WTC11 (cell line): ENCODE results near the gene KARS1.

Source experiments
- JUN ChIP-seq: sonication (generic); formaldehyde crosslinking; IDR thresholded peaks from 2 replicates; pipeline ENCODE4 v1.8.0; 2023; ENCODE audit warnings: mild to moderate bottlenecking, missing genetic modification reagents
- MXD4 ChIP-seq: fragments of 250-450 bp; sonication (Bioruptor Pico); IDR thresholded peaks from 2 replicates; pipeline ENCODE4 v1.8.0; 2021; ENCODE audit warnings: mild to moderate bottlenecking, moderate library complexity, borderline replicate concordance
- TCF7 ChIP-seq: sonication (generic); formaldehyde crosslinking; IDR thresholded peaks from 2 replicates; pipeline ENCODE4 v1.8.0; 2022; ENCODE audit warnings: mild to moderate bottlenecking, low read depth, missing genetic modification reagents, moderate library complexity
- TF ChIP-seq, protein P1 (sequence below): sonication (generic); formaldehyde crosslinking; IDR thresholded peaks from 2 replicates; pipeline ENCODE4 v1.8.1; 2023; ENCODE audit warnings: mild to moderate bottlenecking, moderate library complexity, missing genetic modification reagents
- TF ChIP-seq, protein P2 (sequence below): fragments of 200-600 bp; IDR thresholded peaks from 2 replicates; pipeline ENCODE4 v1.8.0; 2022; ENCODE audit warnings: antibody characterized with exemption
- TF ChIP-seq, protein P3 (sequence below): sonication (generic); formaldehyde crosslinking; conservative IDR thresholded peaks from 2 replicates; pipeline ENCODE4 v1.8.1; 2023; ENCODE audit warnings: mild to moderate bottlenecking, low read depth, missing genetic modification reagents, moderate library complexity
- TF ChIP-seq, protein P4 (sequence below): sonication (generic); formaldehyde crosslinking; IDR thresholded peaks from 2 replicates; pipeline ENCODE4 v1.8.1; 2023; ENCODE audit warnings: mild to moderate bottlenecking, missing genetic modification reagents, borderline replicate concordance
- TF ChIP-seq, protein P5 (sequence below): sonication (generic); formaldehyde crosslinking; IDR thresholded peaks from 2 replicates; pipeline ENCODE4 v1.8.1; 2022; ENCODE audit warnings: low read depth, missing genetic modification reagents, borderline replicate concordance

DNA sequence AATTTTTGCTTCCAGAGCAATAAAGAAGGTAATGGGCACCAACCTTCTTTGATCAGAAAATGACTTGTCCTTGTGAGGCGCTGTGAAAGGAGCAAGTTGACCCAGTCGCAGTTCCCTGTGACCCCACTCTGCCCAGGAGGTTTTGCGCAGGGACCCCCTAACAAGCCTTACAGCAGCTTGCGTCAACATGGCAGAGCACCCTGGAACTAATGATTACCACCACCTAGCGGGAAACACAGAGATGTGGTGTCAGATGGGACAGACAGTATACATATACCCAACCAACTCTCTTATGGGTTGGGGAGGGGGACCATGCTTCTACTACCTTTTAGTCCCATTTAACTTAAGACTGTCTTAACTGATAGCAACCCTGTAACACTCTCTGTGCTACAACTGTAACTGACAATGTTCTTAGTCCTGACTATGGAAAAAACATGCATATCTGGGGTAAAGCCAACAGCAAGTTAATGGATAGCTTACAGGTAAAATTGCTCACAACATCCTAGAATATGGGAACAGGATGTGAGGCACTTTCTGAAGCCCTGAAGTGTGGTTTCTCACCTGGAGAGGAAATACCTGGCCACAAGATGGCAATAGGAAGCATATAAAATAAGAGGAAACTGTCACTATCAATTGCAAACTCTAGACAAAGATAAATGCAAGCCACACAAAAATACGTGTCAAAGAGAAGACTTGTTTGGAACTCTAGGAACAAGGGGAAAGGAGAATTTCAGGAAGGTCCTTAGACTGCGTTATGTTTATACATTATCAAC, 3.0 kb downstream of the KARS1 start:
- TF ChIP-seq JUN (CRISPR knock-in tag): no peak
- TF ChIP-seq, protein P1, sequence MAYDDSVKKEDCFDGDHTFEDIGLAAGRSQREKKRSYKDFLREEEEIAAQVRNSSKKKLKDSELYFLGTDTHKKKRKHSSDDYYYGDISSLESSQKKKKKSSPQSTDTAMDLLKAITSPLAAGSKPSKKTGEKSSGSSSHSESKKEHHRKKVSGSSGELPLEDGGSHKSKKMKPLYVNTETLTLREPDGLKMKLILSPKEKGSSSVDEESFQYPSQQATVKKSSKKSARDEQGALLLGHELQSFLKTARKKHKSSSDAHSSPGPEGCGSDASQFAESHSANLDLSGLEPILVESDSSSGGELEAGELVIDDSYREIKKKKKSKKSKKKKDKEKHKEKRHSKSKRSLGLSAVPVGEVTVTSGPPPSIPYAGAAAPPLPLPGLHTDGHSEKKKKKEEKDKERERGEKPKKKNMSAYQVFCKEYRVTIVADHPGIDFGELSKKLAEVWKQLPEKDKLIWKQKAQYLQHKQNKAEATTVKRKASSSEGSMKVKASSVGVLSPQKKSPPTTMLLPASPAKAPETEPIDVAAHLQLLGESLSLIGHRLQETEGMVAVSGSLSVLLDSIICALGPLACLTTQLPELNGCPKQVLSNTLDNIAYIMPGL (CRISPR knock-in tag): no peak
- TF ChIP-seq, protein P2, sequence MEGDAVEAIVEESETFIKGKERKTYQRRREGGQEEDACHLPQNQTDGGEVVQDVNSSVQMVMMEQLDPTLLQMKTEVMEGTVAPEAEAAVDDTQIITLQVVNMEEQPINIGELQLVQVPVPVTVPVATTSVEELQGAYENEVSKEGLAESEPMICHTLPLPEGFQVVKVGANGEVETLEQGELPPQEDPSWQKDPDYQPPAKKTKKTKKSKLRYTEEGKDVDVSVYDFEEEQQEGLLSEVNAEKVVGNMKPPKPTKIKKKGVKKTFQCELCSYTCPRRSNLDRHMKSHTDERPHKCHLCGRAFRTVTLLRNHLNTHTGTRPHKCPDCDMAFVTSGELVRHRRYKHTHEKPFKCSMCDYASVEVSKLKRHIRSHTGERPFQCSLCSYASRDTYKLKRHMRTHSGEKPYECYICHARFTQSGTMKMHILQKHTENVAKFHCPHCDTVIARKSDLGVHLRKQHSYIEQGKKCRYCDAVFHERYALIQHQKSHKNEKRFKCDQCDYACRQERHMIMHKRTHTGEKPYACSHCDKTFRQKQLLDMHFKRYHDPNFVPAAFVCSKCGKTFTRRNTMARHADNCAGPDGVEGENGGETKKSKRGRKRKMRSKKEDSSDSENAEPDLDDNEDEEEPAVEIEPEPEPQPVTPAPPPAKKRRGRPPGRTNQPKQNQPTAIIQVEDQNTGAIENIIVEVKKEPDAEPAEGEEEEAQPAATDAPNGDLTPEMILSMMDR: no peak
- TF ChIP-seq, protein P3, sequence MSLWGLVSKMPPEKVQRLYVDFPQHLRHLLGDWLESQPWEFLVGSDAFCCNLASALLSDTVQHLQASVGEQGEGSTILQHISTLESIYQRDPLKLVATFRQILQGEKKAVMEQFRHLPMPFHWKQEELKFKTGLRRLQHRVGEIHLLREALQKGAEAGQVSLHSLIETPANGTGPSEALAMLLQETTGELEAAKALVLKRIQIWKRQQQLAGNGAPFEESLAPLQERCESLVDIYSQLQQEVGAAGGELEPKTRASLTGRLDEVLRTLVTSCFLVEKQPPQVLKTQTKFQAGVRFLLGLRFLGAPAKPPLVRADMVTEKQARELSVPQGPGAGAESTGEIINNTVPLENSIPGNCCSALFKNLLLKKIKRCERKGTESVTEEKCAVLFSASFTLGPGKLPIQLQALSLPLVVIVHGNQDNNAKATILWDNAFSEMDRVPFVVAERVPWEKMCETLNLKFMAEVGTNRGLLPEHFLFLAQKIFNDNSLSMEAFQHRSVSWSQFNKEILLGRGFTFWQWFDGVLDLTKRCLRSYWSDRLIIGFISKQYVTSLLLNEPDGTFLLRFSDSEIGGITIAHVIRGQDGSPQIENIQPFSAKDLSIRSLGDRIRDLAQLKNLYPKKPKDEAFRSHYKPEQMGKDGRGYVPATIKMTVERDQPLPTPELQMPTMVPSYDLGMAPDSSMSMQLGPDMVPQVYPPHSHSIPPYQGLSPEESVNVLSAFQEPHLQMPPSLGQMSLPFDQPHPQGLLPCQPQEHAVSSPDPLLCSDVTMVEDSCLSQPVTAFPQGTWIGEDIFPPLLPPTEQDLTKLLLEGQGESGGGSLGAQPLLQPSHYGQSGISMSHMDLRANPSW (CRISPR knock-in tag): no peak
- TF ChIP-seq, protein P4, sequence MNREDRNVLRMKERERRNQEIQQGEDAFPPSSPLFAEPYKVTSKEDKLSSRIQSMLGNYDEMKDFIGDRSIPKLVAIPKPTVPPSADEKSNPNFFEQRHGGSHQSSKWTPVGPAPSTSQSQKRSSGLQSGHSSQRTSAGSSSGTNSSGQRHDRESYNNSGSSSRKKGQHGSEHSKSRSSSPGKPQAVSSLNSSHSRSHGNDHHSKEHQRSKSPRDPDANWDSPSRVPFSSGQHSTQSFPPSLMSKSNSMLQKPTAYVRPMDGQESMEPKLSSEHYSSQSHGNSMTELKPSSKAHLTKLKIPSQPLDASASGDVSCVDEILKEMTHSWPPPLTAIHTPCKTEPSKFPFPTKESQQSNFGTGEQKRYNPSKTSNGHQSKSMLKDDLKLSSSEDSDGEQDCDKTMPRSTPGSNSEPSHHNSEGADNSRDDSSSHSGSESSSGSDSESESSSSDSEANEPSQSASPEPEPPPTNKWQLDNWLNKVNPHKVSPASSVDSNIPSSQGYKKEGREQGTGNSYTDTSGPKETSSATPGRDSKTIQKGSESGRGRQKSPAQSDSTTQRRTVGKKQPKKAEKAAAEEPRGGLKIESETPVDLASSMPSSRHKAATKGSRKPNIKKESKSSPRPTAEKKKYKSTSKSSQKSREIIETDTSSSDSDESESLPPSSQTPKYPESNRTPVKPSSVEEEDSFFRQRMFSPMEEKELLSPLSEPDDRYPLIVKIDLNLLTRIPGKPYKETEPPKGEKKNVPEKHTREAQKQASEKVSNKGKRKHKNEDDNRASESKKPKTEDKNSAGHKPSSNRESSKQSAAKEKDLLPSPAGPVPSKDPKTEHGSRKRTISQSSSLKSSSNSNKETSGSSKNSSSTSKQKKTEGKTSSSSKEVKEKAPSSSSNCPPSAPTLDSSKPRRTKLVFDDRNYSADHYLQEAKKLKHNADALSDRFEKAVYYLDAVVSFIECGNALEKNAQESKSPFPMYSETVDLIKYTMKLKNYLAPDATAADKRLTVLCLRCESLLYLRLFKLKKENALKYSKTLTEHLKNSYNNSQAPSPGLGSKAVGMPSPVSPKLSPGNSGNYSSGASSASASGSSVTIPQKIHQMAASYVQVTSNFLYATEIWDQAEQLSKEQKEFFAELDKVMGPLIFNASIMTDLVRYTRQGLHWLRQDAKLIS (CRISPR knock-in tag): no peak
- TF ChIP-seq TCF7: no peak
- TF ChIP-seq, protein P5, sequence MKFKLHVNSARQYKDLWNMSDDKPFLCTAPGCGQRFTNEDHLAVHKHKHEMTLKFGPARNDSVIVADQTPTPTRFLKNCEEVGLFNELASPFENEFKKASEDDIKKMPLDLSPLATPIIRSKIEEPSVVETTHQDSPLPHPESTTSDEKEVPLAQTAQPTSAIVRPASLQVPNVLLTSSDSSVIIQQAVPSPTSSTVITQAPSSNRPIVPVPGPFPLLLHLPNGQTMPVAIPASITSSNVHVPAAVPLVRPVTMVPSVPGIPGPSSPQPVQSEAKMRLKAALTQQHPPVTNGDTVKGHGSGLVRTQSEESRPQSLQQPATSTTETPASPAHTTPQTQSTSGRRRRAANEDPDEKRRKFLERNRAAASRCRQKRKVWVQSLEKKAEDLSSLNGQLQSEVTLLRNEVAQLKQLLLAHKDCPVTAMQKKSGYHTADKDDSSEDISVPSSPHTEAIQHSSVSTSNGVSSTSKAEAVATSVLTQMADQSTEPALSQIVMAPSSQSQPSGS (CRISPR knock-in tag): no peak
- TF ChIP-seq MXD4 (CRISPR knock-in tag): no peak
